Measurements from ENCODE around the gene BTNL9. TPM values are rescaled to one million over a fixed set of nuclear protein-coding genes. Genes with fewer than 3 reads are reported as not detected.

The BTNL9 gene
- polyA plus RNA-seq, 1 experiment: not detected

DNA sequence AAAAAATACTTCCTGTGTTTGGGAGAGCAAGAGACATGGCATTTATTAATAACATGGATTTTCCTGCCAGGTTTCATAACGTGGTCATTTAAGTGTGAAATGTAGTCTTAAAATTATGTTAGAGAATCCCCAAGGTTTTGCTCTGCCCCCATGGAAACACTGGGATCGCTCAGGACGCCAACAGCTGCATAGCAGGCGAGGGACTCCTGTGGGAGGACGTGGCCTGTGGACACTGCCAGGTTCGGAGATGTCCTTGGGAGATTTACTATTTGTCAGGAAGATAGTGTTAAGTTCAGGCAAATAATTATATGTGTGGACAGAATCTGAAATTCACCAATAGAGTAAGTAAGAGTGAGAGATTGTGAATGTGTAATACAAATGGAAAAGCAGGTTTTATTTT is 977 bp downstream of the BTNL9 start:
- TF ChIP-seq, protein P1, sequence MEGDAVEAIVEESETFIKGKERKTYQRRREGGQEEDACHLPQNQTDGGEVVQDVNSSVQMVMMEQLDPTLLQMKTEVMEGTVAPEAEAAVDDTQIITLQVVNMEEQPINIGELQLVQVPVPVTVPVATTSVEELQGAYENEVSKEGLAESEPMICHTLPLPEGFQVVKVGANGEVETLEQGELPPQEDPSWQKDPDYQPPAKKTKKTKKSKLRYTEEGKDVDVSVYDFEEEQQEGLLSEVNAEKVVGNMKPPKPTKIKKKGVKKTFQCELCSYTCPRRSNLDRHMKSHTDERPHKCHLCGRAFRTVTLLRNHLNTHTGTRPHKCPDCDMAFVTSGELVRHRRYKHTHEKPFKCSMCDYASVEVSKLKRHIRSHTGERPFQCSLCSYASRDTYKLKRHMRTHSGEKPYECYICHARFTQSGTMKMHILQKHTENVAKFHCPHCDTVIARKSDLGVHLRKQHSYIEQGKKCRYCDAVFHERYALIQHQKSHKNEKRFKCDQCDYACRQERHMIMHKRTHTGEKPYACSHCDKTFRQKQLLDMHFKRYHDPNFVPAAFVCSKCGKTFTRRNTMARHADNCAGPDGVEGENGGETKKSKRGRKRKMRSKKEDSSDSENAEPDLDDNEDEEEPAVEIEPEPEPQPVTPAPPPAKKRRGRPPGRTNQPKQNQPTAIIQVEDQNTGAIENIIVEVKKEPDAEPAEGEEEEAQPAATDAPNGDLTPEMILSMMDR (IDR thresholded peaks at IDR 0.05; ENCODE audit: low read depth, low read length): no peak
- no peak overlapping the region for H3K4me3 ChIP-seq (ENCODE audit: low read depth, low read length)
- DNase-seq (ENCODE audit: low read depth, low spot score): no peak
- H3K27me3 ChIP-seq (ENCODE audit: control insufficient read depth, insufficient read depth, low read length): no peaks in the 10 kb centered on the region
- ChIA-PET CTCF (no interaction called here), POLR2A (no interaction called here)
- peaks cover 5% of the 10 kb centered on the region; the same call in 1 of the 2 replicates for H3K9me3 ChIP-seq (ENCODE audit: control insufficient read depth, insufficient read depth, low read length)
- H3K27ac ChIP-seq (ENCODE audit: low read depth, low read length): no peak overlapping the region

DNA sequence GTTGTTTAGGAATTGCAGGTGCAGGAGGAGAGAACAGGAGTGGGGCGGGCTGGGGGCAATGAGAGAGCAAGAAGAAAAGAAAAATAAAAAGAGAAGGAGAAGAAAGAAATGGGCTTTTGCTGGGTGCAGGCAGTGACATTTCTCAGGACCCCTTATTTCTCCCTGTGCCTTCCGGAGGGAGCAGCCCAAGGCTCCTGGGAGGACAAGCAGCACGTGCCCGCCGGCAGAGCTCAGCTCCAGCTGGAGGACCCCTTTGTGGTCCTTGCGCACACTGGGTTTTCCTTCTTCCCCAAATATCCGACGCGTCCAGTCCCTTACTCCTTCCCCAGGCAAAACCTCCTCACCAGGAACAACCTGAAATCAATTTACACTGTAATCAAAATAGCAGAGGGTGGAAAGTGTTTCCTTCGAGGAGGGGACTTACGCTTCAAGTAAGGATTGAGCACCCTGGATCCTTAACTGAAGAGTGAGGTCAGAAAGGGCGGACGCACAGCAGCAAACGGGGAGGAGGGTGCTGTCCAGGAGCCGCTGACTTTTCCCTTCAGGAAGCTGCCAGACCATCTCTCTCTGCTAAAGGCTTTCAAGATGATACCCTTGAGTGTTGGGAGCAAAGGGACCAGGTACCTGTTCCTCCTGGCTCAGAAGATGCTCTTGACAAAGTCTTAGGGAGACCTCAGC is 2.1 kb downstream of the BTNL9 start:
- ChIA-PET POLR2A (no interaction called here), CTCF (no interaction called here)
- Histone ChIP-seq H3K9me3 (ENCODE audit: control insufficient read depth, insufficient read depth, low read length) (no peaks in the 10 kb centered on the region; the same call in 1 of the 2 replicates), H3K4me3 (ENCODE audit: low read depth, low read length) (no peak overlapping the region), H3K27me3 (ENCODE audit: control insufficient read depth, insufficient read depth, low read length) (no peaks in the 10 kb centered on the region), H3K27ac (ENCODE audit: low read depth, low read length) (no peak overlapping the region)
- TF ChIP-seq, protein P1 (IDR thresholded peaks at IDR 0.05; ENCODE audit: low read depth, low read length): no peak
- no peak for DNase-seq (ENCODE audit: low read depth, low spot score)

DNA sequence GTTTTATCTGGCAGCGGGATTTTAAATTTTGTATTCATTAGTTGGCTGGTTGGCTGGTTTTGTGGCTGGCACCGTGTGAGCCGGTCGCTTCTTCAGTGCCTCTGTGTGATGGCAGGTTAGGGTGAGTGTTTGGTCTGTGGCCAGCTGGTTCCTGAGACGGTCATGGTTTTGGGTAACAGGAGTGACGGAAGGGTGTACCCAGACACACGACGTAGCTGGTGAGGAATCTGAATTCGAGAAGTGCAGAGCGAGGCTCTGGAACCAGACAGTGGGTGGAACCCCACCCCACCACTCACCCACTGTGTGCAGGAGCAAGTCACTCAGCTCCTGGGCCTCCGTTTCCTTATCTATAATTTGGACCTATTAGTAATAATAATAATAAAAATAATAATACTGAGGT is 2.7 kb downstream of the BTNL9 start:
- CTCF ChIA-PET: no interaction called here
- Histone ChIP-seq H3K4me3 (ENCODE audit: low read depth, low read length) (no peak overlapping the region), H3K9me3 (ENCODE audit: control insufficient read depth, insufficient read depth, low read length) (no peaks in the 10 kb centered on the region; the same call in 1 of the 2 replicates), H3K27me3 (ENCODE audit: control insufficient read depth, insufficient read depth, low read length) (no peaks in the 10 kb centered on the region), H3K27ac (ENCODE audit: low read depth, low read length) (no peak overlapping the region)
- no peak for DNase-seq (ENCODE audit: low read depth, low spot score)
- TF ChIP-seq, protein P1 (IDR thresholded peaks at IDR 0.05; ENCODE audit: low read depth, low read length): no peak
- POLR2A ChIA-PET: no interaction called here

DNA sequence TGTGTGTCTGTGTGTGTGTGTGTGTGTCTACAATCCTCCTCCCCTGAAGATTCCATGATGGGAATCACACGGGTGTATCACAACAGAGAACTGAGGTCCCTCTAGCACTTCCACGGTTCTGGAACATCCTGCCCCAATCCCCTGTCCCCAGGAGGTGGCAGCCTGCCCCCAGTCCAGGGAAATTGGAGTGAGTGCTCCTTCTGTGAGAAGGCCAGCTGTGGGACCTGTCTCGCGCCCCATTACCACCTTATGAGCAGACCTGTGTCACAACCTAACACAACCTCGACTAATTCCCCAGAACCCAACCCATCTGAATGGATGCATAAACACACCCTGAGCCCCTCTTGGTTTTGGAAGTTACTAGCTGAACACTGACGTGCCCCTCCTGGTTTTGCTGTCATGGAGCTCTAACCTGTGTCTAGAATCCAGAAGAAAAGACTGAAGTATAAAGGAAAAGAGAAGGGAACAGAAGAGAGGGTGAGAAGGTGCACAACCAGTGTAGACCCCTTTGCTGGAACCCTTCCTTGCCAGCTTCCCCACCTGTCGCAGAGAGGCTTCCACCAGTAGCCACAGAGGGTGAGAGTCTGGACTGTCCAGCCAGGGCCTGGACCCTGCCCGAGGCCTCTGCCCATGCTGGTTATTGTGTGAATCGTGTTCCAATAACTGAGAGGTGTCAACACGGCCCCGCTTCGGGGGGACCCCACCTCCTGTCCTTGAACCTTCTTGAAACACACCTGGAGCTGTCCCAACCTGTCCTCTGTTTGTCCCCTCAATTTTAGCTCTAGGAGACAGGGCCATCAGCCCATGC is 3.4 kb downstream of the BTNL9 start:
- Histone ChIP-seq H3K27me3 (ENCODE audit: control insufficient read depth, insufficient read depth, low read length) (no peaks in the 10 kb centered on the region), H3K27ac (ENCODE audit: low read depth, low read length) (no peak overlapping the region), H3K9me3 (ENCODE audit: control insufficient read depth, insufficient read depth, low read length) (no peaks in the 10 kb centered on the region; the same call in 1 of the 2 replicates), H3K4me3 (ENCODE audit: low read depth, low read length) (no peak overlapping the region)
- TF ChIP-seq, protein P1 (IDR thresholded peaks at IDR 0.05; ENCODE audit: low read depth, low read length): no peak
- POLR2A ChIA-PET: no interaction called here
- CTCF ChIA-PET: no interaction called here
- DNase-seq (ENCODE audit: low read depth, low spot score): no peak

DNA sequence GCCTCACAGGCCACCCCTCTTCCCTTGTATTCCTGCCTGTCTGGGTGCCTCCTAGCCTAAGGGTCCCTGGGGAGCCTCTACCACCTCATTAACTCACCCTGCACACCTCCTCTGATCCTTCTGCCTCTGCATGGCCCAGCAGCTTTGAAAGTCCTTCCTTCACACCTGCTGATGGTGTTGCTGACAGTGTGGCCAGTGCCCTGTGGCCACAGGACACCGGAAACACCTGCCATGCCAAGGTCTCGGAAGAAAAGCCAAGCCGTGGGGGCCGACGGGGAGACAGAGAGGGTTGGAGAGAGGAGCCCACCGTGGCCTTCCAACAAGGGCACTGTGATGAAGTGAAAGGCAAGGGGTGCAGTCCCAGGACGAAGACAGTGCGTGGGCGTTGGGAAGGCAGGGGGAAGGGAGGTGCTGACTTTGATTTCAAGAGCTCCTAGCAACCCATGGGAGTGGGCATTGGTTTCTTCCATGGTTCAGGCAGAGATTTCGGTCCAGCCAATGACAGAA is 4.1 kb downstream of the BTNL9 start:
- Histone ChIP-seq H3K4me3 (ENCODE audit: low read depth, low read length) (no peak overlapping the region), H3K27ac (ENCODE audit: low read depth, low read length) (no peak overlapping the region), H3K27me3 (ENCODE audit: control insufficient read depth, insufficient read depth, low read length) (no peaks in the 10 kb centered on the region), H3K9me3 (ENCODE audit: control insufficient read depth, insufficient read depth, low read length) (no peaks in the 10 kb centered on the region; the same call in 1 of the 2 replicates)
- CTCF ChIA-PET: no interaction called here
- POLR2A ChIA-PET: no interaction called here
- TF ChIP-seq, protein P1 (IDR thresholded peaks at IDR 0.05; ENCODE audit: low read depth, low read length): no peak
- no peak for DNase-seq (ENCODE audit: low read depth, low spot score)
